ENCODE measurements around the gene RAB11FIP3. TPM values are rescaled to one million over a fixed set of nuclear protein-coding genes. Genes with fewer than 3 reads are reported as not detected.

The RAB11FIP3 gene
- total and polyA plus RNA-seq, 2 of the 13 experiments (the other 11 are each of a cell fraction or from before 2014, with no cell fraction given) = 34.3 to 57.6 TPM

DNA sequence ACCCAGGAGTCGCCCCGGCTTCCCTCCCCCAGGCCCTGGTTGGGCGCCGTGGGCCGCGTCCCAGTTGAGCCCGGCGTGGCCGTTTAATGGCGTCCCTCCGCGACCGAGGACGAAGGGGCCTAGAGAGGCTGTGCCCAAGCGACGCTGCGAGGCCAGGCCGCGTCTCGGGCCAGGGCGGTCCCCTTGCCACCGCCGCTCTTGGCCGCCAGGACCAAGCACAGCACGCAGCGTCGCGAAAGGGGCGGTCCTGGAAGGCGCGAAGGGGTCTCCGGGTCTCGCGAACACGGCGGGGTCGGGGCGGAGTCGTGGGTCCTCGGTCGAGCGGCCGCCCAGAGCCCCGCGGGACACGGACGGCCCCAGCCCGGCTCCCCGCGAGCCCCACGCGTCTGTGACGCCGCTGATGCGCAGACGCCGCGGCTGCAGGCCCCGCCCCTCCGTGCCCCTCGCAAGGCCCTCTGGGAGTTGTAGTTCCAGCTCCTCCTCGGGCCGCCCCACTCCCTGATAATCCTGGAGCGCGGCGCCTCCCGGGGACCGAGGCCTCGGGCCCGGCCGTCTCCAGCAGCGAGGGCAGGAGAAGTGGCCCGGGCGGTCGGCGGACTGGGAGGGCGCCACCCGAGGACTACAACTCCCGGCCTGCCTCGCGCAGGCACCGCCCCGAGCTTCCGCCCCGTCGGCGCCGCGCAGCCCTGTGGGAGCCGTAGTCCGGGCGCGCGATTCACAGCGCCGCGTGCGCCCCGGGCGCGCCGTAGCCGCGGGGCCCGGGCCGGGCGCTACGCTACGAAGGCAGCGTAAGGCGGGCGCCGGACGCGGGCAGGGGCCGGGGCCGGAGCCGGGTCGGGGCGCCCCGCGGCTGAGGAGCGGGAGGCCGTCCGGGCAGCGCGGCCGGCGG, 101.8 kb downstream of the RAB11FIP3 start, which contains the start of gene CAPN15 (continued):
- TF ChIP-seq LBX2 (CRISPR knock-in tag; IDR thresholded peaks at IDR 0.05; ENCODE audit: borderline replicate concordance) (no peak), HHEX (CRISPR knock-in tag; IDR thresholded peaks at IDR 0.05) (no peak), PHF5A (CRISPR knock-in tag; IDR thresholded peaks at IDR 0.05; ENCODE audit: low read depth, unreplicated experiment) (no peak), JDP2 (CRISPR knock-in tag; IDR thresholded peaks at IDR 0.05; ENCODE audit: borderline replicate concordance) (no peak), RFX5 (IDR thresholded peaks at IDR 0.05; ENCODE audit: low read depth, low read length) (no peak; the same call in 1 of the 2 replicates), PAX8 (CRISPR knock-in tag; IDR thresholded peaks at IDR 0.05; ENCODE audit: borderline replicate concordance) (no peak), ZNF468 (CRISPR knock-in tag; IDR thresholded peaks at IDR 0.05) (no peak), SP2 (CRISPR knock-in tag; IDR thresholded peaks at IDR 0.05) (peak; percentile 49; the same call in 1 of the 2 replicates), ZFP62 (CRISPR knock-in tag; IDR thresholded peaks at IDR 0.05) (no peak), HINFP (CRISPR knock-in tag; IDR thresholded peaks at IDR 0.05; ENCODE audit: low read depth) (peak; percentile 63; the same call in 1 of the 2 replicates), ZSCAN5A (CRISPR knock-in tag; IDR thresholded peaks at IDR 0.05; ENCODE audit: borderline replicate concordance) (no peak), RBAK (CRISPR knock-in tag; IDR thresholded peaks at IDR 0.05) (no peak), ZNF883 (CRISPR knock-in tag; IDR thresholded peaks at IDR 0.05; ENCODE audit: not compliant biosample characterization) (peak; percentile 81), PCBP2 (optimal IDR thresholded peaks at IDR 0.05; ENCODE audit: low read depth, low read length, poor library complexity, severe bottlenecking) (no peak), BCL6 (CRISPR knock-in tag; IDR thresholded peaks at IDR 0.05) (no peak), ARHGAP35 (CRISPR knock-in tag; IDR thresholded peaks at IDR 0.05; ENCODE audit: borderline replicate concordance) (0 out of 2 replicates have a peak, but pooled peaks have one; percentile 40), GATAD2A (CRISPR knock-in tag; IDR thresholded peaks at IDR 0.05) (no peak), HNRNPLL (IDR thresholded peaks at IDR 0.05; ENCODE audit: low read depth, low read length, poor library complexity, severe bottlenecking) (peak; percentile 99)
- TF ChIP-seq, protein P1, sequence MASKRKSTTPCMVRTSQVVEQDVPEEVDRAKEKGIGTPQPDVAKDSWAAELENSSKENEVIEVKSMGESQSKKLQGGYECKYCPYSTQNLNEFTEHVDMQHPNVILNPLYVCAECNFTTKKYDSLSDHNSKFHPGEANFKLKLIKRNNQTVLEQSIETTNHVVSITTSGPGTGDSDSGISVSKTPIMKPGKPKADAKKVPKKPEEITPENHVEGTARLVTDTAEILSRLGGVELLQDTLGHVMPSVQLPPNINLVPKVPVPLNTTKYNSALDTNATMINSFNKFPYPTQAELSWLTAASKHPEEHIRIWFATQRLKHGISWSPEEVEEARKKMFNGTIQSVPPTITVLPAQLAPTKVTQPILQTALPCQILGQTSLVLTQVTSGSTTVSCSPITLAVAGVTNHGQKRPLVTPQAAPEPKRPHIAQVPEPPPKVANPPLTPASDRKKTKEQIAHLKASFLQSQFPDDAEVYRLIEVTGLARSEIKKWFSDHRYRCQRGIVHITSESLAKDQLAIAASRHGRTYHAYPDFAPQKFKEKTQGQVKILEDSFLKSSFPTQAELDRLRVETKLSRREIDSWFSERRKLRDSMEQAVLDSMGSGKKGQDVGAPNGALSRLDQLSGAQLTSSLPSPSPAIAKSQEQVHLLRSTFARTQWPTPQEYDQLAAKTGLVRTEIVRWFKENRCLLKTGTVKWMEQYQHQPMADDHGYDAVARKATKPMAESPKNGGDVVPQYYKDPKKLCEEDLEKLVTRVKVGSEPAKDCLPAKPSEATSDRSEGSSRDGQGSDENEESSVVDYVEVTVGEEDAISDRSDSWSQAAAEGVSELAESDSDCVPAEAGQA (IDR thresholded peaks at IDR 0.05; ENCODE audit: low read depth) = peak; percentile 71
- TF ChIP-seq, protein P1 (CRISPR knock-in tag; IDR thresholded peaks at IDR 0.05; ENCODE audit: borderline replicate concordance) = peak; percentile 75
